Fibroblast of lung (primary cell): ENCODE results near the gene FGF14.

ENCODE experiments used
- CTCF ChIP-seq, 2 donors: IDR thresholded peaks in 1 of 2; conservative IDR thresholded peaks in 1 of 2; 1 replicate in 1 of 2; 2 replicates in 1 of 2; pipeline ENCODE4 v1.5.1; 2011 to 2012; ENCODE audit warnings: low read length in 2 of 2, control low read depth in 1 of 2, inconsistent platforms in 1 of 2, low read depth in 1 of 2, mild to moderate bottlenecking in 1 of 2
- EZH2 ChIP-seq: IDR thresholded peaks from 2 replicates; pipeline ENCODE4 v1.5.1; 2012; ENCODE audit warnings: low read length, control low read depth, mild to moderate bottlenecking; ENCODE audit errors: missing control alignments

DNA sequence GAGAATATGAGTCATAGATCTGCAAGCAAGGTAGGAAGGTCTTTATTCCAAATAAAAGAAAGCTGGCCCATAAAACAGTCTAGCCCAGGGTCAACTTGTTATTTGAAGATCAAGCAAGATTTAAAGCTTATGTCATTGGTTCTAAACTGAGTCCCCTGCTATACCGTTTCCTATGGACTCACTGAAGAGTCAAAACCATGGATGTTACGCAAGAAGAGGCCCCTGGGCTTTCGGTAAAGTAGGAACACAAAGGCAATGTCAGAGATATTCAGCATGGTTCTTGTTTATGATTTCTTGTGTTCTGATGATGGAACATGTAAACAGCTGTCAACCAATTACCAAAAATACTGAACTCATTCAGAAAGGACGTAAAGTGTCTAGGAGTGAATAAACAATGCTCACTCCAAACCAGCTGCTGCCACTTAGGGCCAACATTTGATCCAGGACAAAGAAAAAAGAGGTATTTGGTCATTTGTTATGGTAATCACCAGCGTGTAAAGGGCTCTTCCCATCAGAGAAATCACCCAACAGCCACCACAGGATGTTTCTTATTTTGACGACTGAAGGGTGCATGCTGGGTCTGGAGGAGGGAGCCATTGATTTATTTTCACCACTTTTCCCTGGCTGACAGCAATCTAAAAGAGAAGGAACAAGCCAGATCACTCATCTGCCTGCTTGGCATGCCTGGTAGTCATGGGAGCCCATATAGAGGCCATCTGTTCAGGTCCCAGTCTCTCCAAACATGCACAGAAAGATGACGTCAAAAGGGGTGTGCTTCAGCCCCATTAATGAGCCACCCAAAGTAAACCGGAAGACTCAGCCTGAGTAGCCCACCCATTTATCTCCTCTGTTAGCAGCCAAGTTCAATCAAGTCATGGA, 68.3 kb downstream of the FGF14 start:
- TF ChIP-seq CTCF (conservative IDR thresholded peaks at IDR 0.05 in 1 of 2, IDR thresholded peaks at IDR 0.05 in 1 of 2; ENCODE audit: low read depth in 1 of 2, low read length in 2 of 2) = no peak
- TF ChIP-seq EZH2 = no peak
